NCI-H2171 (cell line): ENCODE measurements around the gene TMEM131L.
"Not testable (repeated sequence)": the region's sequence is repeated elsewhere in the genome, so short reads cannot be mapped to it uniquely, and the experiment has no call there.

Experiments
- DNase-seq: peaks from one replicate; lab custom pipeline; 2025; lab: John Stamatoyannopoulos, UW

Gene TMEM131L, protein sequence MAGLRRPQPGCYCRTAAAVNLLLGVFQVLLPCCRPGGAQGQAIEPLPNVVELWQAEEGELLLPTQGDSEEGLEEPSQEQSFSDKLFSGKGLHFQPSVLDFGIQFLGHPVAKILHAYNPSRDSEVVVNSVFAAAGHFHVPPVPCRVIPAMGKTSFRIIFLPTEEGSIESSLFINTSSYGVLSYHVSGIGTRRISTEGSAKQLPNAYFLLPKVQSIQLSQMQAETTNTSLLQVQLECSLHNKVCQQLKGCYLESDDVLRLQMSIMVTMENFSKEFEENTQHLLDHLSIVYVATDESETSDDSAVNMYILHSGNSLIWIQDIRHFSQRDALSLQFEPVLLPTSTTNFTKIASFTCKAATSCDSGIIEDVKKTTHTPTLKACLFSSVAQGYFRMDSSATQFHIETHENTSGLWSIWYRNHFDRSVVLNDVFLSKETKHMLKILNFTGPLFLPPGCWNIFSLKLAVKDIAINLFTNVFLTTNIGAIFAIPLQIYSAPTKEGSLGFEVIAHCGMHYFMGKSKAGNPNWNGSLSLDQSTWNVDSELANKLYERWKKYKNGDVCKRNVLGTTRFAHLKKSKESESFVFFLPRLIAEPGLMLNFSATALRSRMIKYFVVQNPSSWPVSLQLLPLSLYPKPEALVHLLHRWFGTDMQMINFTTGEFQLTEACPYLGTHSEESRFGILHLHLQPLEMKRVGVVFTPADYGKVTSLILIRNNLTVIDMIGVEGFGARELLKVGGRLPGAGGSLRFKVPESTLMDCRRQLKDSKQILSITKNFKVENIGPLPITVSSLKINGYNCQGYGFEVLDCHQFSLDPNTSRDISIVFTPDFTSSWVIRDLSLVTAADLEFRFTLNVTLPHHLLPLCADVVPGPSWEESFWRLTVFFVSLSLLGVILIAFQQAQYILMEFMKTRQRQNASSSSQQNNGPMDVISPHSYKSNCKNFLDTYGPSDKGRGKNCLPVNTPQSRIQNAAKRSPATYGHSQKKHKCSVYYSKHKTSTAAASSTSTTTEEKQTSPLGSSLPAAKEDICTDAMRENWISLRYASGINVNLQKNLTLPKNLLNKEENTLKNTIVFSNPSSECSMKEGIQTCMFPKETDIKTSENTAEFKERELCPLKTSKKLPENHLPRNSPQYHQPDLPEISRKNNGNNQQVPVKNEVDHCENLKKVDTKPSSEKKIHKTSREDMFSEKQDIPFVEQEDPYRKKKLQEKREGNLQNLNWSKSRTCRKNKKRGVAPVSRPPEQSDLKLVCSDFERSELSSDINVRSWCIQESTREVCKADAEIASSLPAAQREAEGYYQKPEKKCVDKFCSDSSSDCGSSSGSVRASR (N-terminal part only)

DNA sequence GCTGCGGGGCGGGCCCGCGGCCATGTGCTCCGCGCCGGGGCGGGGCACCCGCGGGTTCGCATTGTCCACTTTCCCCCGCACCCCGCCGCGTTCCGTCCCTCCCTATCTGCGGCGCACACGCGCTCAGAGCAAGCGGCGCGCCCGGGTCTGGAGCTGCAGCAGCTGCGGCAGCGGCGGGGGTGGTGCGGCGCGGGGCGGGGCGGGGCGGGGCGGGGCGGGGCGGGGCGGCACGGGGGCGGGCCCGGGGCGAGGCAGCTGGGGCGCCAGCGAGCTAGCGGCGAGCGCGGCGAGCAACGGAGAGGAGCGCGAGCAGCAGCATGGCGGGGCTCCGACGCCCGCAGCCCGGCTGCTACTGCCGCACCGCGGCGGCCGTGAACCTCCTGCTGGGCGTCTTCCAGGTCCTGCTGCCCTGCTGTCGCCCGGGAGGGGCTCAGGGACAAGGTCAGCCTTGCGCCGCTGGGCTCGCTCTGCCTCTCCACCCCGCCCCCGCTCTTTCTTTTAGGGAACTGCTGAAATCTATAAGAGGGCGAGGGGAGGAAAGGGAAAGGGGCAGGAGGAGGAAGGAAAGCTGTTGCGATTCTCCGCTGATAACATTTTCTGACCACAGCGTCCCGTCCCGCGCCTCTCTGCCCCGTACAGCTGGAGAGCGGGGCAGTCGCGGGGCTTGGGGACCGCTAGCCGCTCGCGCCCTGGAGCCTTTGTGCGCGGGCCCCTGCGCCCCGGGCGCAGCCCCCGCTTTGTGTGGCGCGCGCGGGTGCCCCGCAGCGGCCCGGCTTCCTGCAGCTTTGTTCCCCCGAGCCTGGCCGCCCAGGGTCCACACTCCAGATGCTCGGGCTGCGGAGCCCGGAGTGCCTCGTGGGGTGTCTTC, at the start of gene TMEM131L:
Gene TMEM131L (plus strand): TSS at position 280 of the 868 bp plus-strand sequence. CDS start 38 bp downstream, at position 318.
- DNase-seq, result peak; percentile 62

DNA sequence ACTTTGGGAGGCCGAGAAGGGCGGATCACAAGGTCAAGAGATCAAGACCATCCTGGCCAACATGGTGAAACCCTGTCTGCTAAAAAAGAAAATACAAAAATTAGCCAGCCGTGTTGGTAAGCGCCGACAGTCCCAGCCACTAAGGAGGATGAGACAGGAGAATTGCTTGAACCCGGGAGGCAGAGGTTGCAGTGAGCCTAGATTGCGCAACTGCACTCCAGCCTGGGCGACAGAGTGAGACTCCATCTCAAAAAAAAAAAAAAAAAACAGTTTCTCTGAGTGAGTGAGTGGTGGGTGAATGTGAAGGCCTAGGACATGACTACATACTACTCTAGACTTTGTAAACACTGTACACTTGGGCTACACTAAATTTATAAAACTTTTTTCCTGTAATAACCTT, 49.7 kb upstream of the TMEM131L start:
- DNase-seq, result not testable (repeated sequence)

DNA sequence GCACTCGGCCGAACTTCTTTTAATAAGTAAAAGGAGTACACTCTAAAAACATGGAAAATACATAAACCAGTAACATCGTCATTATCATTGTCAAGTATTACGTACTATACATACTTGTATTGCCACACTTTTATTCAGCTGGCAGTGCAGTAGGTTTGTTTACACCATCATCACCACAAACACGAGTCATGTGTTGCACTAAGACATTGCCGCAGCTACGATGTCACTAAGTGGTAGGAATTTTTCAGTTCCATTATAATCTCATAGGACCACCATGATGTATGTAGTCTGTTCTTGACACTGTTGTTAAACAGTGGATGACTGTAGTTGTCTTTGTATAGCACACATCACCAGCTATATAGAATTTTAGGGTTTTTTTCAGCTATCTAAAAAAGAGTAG, 48.0 kb upstream of the TMEM131L start:
- DNase-seq, result no peak

GRCh38 chr4:153418558-153418957, 47.6 kb upstream of the TMEM131L start:
- DNase-seq, result no peak

DNA sequence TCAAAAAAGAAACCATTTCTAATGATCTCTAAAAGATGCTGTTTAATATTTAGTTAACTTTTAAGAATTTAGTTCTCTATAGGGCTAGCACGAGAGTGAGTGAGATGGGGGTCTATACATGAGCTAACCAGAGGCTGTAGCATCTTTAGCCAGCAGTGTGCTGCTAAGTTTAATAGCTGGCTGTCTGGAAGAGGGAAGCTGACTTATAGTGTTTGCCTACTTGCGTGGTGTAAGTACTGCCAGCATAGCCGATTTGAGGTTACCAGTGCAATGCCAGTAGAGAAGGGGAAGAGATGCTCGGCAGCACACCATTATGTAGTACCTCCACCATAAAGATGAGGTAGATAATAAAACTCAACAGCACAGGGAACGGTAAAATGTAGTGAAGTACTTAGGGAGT, 47.1 kb upstream of the TMEM131L start:
- DNase-seq, result no peak

DNA sequence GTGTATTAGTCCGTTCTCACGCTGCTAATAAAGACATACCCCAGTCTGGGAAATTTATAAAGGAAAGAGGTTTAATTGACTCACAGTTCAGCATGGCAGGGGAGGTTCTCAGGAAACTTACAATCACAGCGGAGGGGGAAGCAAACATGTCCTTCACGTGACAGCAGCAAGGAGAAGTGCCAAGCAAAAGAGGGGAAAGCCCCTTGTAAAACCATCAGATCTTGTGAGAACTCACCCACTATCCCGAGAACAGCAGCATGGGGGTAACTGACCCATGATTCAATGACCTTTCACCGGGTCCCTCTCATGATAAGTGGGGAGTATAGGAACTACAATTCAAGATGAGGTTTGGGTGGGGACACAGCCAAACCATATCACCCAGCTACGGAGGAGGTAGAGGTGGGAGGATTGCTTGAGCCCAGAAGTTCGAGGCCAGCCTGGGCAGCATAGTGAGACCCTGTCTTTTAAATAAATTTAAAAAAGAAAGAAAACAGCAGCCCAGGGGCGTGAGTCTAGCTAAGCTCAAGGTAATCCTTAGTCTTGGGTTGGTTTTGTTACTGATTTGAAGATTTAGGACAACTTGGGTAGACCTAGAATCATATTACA, 46.4 kb upstream of the TMEM131L start:
- DNase-seq, result no peak

DNA sequence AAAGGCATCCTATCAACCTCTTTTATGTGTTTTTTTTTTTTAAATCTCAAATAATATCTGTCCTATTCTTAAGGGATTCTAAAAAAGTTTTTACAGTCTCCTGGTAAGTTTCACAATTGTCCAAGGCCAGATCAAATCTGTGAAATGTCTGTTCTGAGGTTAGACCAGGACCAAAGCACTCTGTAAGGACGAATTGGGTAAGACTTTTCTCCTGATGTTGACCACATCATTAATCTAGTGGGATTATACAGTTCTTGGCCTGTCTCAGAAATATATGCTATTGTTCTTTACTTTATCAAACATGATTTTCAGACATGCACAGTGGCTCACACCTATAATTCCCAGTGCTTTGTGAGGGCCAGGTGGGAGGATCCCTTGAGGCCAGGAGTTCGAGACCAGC, 45.8 kb upstream of the TMEM131L start:
- DNase-seq, result no peak

- DNase-seq, result no peak
Measured at GRCh38 chr4:153421941-153422340, 44.2 kb upstream of the TMEM131L start.

- DNase-seq, result no peak
Measured at GRCh38 chr4:153426207-153426885, 39.8 kb upstream of the TMEM131L start.

- DNase-seq, result no peak
Measured at GRCh38 chr4:153427363-153428071, 38.6 kb upstream of the TMEM131L start.

DNA sequence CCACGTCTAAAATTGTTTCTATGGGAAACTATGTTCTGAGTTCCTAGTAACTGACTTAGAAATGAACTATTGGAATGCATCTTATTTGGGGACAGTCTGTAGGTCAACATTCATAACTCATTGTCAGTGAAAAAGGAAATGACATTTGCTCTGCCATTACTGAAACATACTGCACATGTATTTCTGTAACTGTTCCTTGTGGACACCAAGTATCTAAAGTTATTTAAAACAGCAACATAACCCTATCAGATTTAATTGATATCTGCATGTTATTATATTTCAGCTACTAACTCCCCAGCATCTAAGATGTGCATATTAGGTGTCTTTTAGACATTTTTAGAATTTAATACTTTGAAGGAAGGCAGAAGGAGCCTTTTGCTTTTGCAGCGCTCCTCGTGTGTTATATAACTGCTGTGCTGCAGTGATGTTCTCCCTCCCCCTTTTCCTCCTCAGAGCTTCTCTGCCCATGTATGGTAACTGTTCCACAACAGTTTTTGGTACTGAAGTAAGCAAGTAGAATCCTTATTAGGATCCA, 37.2 kb upstream of the TMEM131L start:
- no peak for DNase-seq

GRCh38 chr4:153432965-153433753, 33.0 kb upstream of the TMEM131L start:
- no peak for DNase-seq

DNA sequence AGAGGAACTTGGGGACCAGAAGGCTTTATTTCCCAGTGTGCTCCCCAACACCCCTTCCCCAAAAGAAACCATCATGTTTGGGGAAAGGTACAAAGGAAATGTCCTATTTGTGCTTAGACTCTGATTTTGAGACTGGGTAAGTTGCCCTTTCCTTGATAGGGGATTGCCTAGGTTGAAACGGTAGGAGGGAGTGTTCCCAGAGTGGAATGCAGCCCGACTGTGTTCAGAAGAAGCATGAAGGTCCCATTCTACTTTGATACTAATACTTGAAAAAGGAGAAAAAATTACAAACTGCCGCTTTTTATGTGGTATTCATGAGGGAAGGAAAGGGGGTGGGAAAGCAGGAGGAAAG, 32.4 kb upstream of the TMEM131L start:
- no peak for DNase-seq

- DNase-seq, result no peak
Measured at GRCh38 chr4:153434190-153434589, 32.0 kb upstream of the TMEM131L start.

- no peak for DNase-seq
Measured at GRCh38 chr4:153438916-153439756, 27.0 kb upstream of the TMEM131L start.

DNA sequence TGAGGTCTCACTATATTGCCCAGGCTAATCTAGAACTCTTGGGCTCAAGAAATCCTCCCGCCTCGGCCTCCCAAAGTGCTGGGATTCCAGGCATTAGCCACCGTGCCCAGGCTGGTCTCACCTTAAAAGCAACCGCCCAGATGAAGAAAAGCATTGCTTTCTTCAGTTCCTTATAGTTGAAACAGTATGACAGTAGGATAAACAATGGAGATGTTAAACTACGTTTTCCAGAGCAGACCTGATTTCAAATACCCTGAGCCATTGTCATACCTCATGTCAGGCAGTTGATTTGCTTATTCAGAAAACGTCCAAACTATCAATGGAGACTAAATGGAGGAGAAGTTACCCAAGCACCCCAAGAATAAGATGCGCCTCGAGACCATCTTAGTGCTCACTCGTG, 26.3 kb upstream of the TMEM131L start:
- DNase-seq, result no peak

- DNase-seq, result no peak
Measured at GRCh38 chr4:153440475-153440874, 25.7 kb upstream of the TMEM131L start.
